DND-41 (cell line): ENCODE data around the gene RNF113A.

Source experiments
- CTCF ChIP-seq: IDR thresholded peaks from 2 replicates; pipeline ENCODE4 v1.5.1; 2012; ENCODE audit warnings: borderline replicate concordance, low read length, moderate library complexity, mild to moderate bottlenecking; ENCODE audit not compliant: poor library complexity, severe bottlenecking; ENCODE audit errors: extremely low read depth
- EZH2 ChIP-seq: IDR thresholded peaks from 3 replicates; pipeline ENCODE4 v1.6.1; 2012; ENCODE audit warnings: borderline replicate concordance, low read depth, mild to moderate bottlenecking, moderate library complexity, low read length, inconsistent platforms; ENCODE audit not compliant: severe bottlenecking

DNA sequence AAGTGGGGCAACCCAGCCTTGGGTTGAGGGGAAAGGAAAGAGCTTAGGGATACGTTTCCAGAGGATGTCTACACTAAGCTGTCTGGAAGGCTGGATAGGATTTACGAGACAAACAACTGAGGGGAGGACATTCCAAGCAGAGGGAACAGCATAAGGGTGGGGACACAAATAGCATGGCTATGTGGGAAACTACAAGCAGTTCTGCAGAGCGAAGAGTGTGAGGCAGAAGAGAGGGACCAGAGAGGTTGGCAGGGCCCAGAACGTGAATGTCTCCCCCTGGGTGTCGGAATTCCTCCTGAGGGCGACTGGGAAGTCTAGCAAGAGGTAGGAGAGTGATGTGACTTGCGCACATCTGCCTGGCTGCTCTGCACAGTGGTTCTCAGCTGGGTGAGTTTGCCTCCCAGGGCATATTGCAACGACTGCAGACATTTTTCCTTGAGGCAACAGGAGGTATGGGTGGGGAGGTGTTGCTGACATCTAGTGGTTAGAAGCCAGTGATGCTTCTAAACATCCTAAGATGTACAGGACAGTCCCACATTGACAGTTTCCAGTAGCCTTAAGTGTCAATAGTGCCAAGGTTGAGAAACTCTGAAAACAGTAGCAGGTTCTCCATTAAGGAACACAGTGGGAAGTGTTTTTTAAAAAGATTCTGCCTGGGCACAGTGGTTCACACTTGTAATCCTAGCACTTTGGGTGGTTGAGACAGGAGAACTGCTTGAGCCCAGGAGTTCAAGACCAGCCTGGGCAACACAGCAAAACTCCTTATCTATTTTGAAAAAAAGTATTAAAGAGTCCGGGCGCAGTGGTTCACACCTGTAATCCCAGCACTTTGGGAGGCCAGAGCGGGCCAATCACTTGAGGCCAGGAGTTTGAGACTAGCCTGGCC, 9.3 kb upstream of the RNF113A start:
- TF ChIP-seq CTCF (peak; percentile 77), EZH2 (no peak)
